ENCODE measurements around the gene CST3.
"Not testable (repeated sequence)": the region's sequence is repeated elsewhere in the genome, so short reads cannot be mapped to it uniquely, and the experiment has no call there.

The CST3 gene

GRCh38 chr20:23625236-23625964 lies 12.4 kb downstream of the CST3 start:
- DNase-seq = no peak

- DNase-seq = no peak
Observed at GRCh38 chr20:23624324-23624691, 13.4 kb downstream of the CST3 start.

- DNase-seq = no peak
Observed at GRCh38 chr20:23623666-23624323, 14.0 kb downstream of the CST3 start.

GRCh38 chr20:23622839-23623343 lies 14.9 kb downstream of the CST3 start:
- DNase-seq = peak; percentile 53

- DNase-seq = not testable (repeated sequence)
Observed at GRCh38 chr20:23622401-23622800, 15.4 kb downstream of the CST3 start.

GRCh38 chr20:23620670-23621386 lies 16.9 kb downstream of the CST3 start:
- not testable (repeated sequence) for DNase-seq

GRCh38 chr20:23614163-23614562 lies 23.6 kb downstream of the CST3 start:
- no peak for DNase-seq

- no peak for DNase-seq
Observed at GRCh38 chr20:23613676-23614075, 24.1 kb downstream of the CST3 start.

- DNase-seq = no peak
Observed at GRCh38 chr20:23612396-23612795, 25.4 kb downstream of the CST3 start.

- DNase-seq = no peak
Observed at GRCh38 chr20:23609486-23610109, 28.2 kb downstream of the CST3 start.

- DNase-seq = no peak
Observed at GRCh38 chr20:23608251-23608846, 29.4 kb downstream of the CST3 start.

GRCh38 chr20:23607497-23608245 lies 30.1 kb downstream of the CST3 start:
- DNase-seq = no peak

- peak; percentile 83 for DNase-seq
Observed at GRCh38 chr20:23606652-23607049, 31.1 kb downstream of the CST3 start.

GRCh38 chr20:23605867-23606651 lies 31.7 kb downstream of the CST3 start, which contains the start of gene CST9:
Gene CST9 (minus strand): TSS chr20:23605917. CDS start chr20:23605864, 53 bp downstream.
- DNase-seq = no peak

GRCh38 chr20:23604306-23604705 lies 33.4 kb downstream of the CST3 start:
- no peak for DNase-seq

- DNase-seq = no peak
Observed at GRCh38 chr20:23603321-23603720, 34.4 kb downstream of the CST3 start.

- no peak for DNase-seq
Observed at GRCh38 chr20:23602699-23603098, 35.1 kb downstream of the CST3 start.

GRCh38 chr20:23602241-23602640 lies 35.5 kb downstream of the CST3 start:
- peak; percentile 36 for DNase-seq

GRCh38 chr20:23601715-23602114 lies 36.0 kb downstream of the CST3 start:
- no peak for DNase-seq

GRCh38 chr20:23598481-23598880 lies 39.3 kb downstream of the CST3 start:
- DNase-seq = no peak

Data from hematopoietic multipotent progenitor cell treated with erythropoietin and hydrocortisone succinate and interleukin-3 and kit ligand, for 6 days (in vitro differentiated cells).